Activated naive CD8-positive, alpha-beta T cell treated with anti-CD3 and anti-CD28 coated beads, Interleukin-2, amount 10 ng/mL, durations not matched to agents 7 days and 5 days (primary cell): Measurements from ENCODE around the gene CTCF. TPM values are rescaled to one million over a fixed set of nuclear protein-coding genes. Genes with fewer than 3 reads are reported as not detected.
A peak's percentile ranks its signal among the peaks of the same experiment; 100 is the strongest.

ENCODE experiments used
- ATAC-seq: fragments of 150-1000 bp; cut with Tn5 transposase; one replicate; pipeline ENCODE4 v1.10.0; 2021; ENCODE audit warnings: low read depth, moderate library complexity
- POLR2A ChIA-PET: fragments of 350-600 bp; sonication (Branson Sonifier 250); formaldehyde crosslinking; loops from one replicate; lab custom pipeline; 2021; ENCODE audit warnings: antibody characterized with exemption; lab: Charles Lee
- DNase-seq: peaks from one replicate; pipeline ENCODE4 v3.0.0; 2021
- H3K27ac Mint-ChIP-seq: one replicate; pipeline ENCODE4 v1.8.0; 2022; ENCODE audit warnings: mild to moderate bottlenecking, mixed read lengths
- H3K27me3 Mint-ChIP-seq: one replicate; pipeline ENCODE4 v1.8.0; 2022; ENCODE audit warnings: mild to moderate bottlenecking, moderate library complexity, mixed read lengths
- H3K36me3 Mint-ChIP-seq: one replicate; pipeline ENCODE4 v1.8.0; 2021; ENCODE audit warnings: mild to moderate bottlenecking, mixed read lengths
- H3K4me1 Mint-ChIP-seq: one replicate; pipeline ENCODE4 v1.8.0; 2021; ENCODE audit warnings: mixed read lengths
- H3K4me3 Mint-ChIP-seq: one replicate; pipeline ENCODE4 v1.8.0; 2022; ENCODE audit warnings: mild to moderate bottlenecking, moderate library complexity, mixed read lengths
- H3K9me3 Mint-ChIP-seq: one replicate; pipeline ENCODE4 v1.8.0; 2021; ENCODE audit warnings: mixed read lengths
- total RNA-seq, 2 experiments: library from RNA; stranded (reverse); gene quantifications; one replicate each; pipeline ENCODE4 v1.2.3, GENCODE V29; 2021

Gene CTCF
- total RNA-seq, 2 experiments from 2014 or later, result 69.9 to 72.3 TPM

- no peaks in the 10 kb centered on the region for H3K9me3 Mint-ChIP-seq
- H3K4me1 Mint-ChIP-seq, result peaks cover 7% of the 10 kb centered on the region
- DNase-seq (no peak), ATAC-seq (no peak)
- H3K36me3 Mint-ChIP-seq, result peaks cover 25% of the 10 kb centered on the region
- no peak overlapping the region for H3K27ac Mint-ChIP-seq
- no peaks in the 10 kb centered on the region for H3K27me3 Mint-ChIP-seq
- POLR2A ChIA-PET, result no interaction called here
- no peak overlapping the region for H3K4me3 Mint-ChIP-seq
These were observed 90.3 kb downstream of the CTCF start for GRCh38 chr16:67652578-67653127.

- Mint-ChIP-seq H3K4me1 (peaks cover 7% of the 10 kb centered on the region), H3K4me3 (no peak overlapping the region), H3K9me3 (no peaks in the 10 kb centered on the region), H3K36me3 (peaks cover 25% of the 10 kb centered on the region), H3K27ac (no peak overlapping the region), H3K27me3 (no peaks in the 10 kb centered on the region)
- DNase-seq (no peak), ATAC-seq (no peak)
- POLR2A ChIA-PET, result no interaction called here
These were observed 90.9 kb downstream of the CTCF start for GRCh38 chr16:67653128-67653788.

- Mint-ChIP-seq H3K27me3 (no peaks in the 10 kb centered on the region), H3K27ac (no peak overlapping the region), H3K9me3 (no peaks in the 10 kb centered on the region), H3K4me3 (no peak overlapping the region), H3K36me3 (peaks cover 23% of the 10 kb centered on the region), H3K4me1 (peaks cover 10% of the 10 kb centered on the region)
- POLR2A ChIA-PET, result no interaction called here
- DNase-seq, result no peak
- no peak for ATAC-seq
These were observed 91.6 kb downstream of the CTCF start for GRCh38 chr16:67653789-67654402.

GRCh38 chr16:67654403-67654911 lies 92.1 kb downstream of the CTCF start:
- POLR2A ChIA-PET, result no interaction called here
- H3K4me1 Mint-ChIP-seq, result peaks cover 14% of the 10 kb centered on the region
- DNase-seq, result no peak

GRCh38 chr16:67655363-67655762 lies 93.0 kb downstream of the CTCF start:
- POLR2A ChIA-PET, result interaction anchor here (6.1 kb wide), 1 partner anchor 9 kb away, joined by 72 read pairs; the partner anchor contains the start of gene CARMIL2
- Mint-ChIP-seq H3K4me1 (peaks cover 13% of the 10 kb centered on the region), H3K9me3 (no peaks in the 10 kb centered on the region), H3K27me3 (no peaks in the 10 kb centered on the region), H3K27ac (peak overlapping the region; percentile 1), H3K4me3 (no peak overlapping the region), H3K36me3 (peaks cover 18% of the 10 kb centered on the region)
- no peak for DNase-seq
- ATAC-seq, result no peak

More at GRCh38 chr16:67654403-67654911, 92.1 kb downstream of the CTCF start:
- Mint-ChIP-seq H3K36me3 (peaks cover 20% of the 10 kb centered on the region), H3K27ac (peak overlapping the region; percentile 44), H3K27me3 (no peaks in the 10 kb centered on the region), H3K4me3 (no peak overlapping the region), H3K9me3 (no peaks in the 10 kb centered on the region)
- no peak for ATAC-seq

- H3K27ac Mint-ChIP-seq, result no peak overlapping the region
- peaks cover 14% of the 10 kb centered on the region for H3K4me1 Mint-ChIP-seq
- no peaks in the 10 kb centered on the region for H3K27me3 Mint-ChIP-seq
- no peak overlapping the region for H3K4me3 Mint-ChIP-seq
- ATAC-seq, result no peak
- H3K36me3 Mint-ChIP-seq, result peaks cover 14% of the 10 kb centered on the region
- H3K9me3 Mint-ChIP-seq, result no peaks in the 10 kb centered on the region
- POLR2A ChIA-PET, result interaction anchor here (6.1 kb wide), 1 partner anchor 10 kb away, joined by 72 read pairs; the partner anchor contains the start of gene CARMIL2
- no peak for DNase-seq
These were observed 94.2 kb downstream of the CTCF start for GRCh38 chr16:67656344-67657016.

- Mint-ChIP-seq H3K4me1 (peaks cover 14% of the 10 kb centered on the region), H3K27ac (no peak overlapping the region), H3K36me3 (peaks cover 9% of the 10 kb centered on the region), H3K4me3 (no peak overlapping the region), H3K9me3 (no peaks in the 10 kb centered on the region), H3K27me3 (no peaks in the 10 kb centered on the region)
- no peak for DNase-seq
- ATAC-seq, result no peak
- POLR2A ChIA-PET, result interaction anchor here (1.3 to 6.1 kb wide), 2 partner anchors 11 to 110 kb away, joined by 5 to 72 read pairs; partner anchors contain the start of gene CARMIL2
These were observed 94.8 kb downstream of the CTCF start for GRCh38 chr16:67657017-67657608.

GRCh38 chr16:67657751-67658518 lies 95.6 kb downstream of the CTCF start:
- Mint-ChIP-seq H3K4me1 (peaks cover 14% of the 10 kb centered on the region), H3K9me3 (no peaks in the 10 kb centered on the region), H3K36me3 (peaks cover 7% of the 10 kb centered on the region), H3K4me3 (peak overlapping the region; percentile 8), H3K27me3 (no peaks in the 10 kb centered on the region), H3K27ac (no peak overlapping the region)
- ATAC-seq (no peak), DNase-seq (no peak)
- POLR2A ChIA-PET, result interaction anchor here (1.3 to 6.1 kb wide), 6 partner anchors 7 to 177 kb away, joined by 3 to 72 read pairs (median 6); partner anchors contain the start of genes ATP6V0D1, CARMIL2 and CTCF

- Mint-ChIP-seq H3K4me3 (peak overlapping the region; percentile 92), H3K36me3 (peaks cover 5% of the 10 kb centered on the region), H3K4me1 (peaks cover 14% of the 10 kb centered on the region), H3K27me3 (no peaks in the 10 kb centered on the region), H3K9me3 (no peaks in the 10 kb centered on the region), H3K27ac (peak overlapping the region; percentile 76)
- ATAC-seq, result no peak
- no peak for DNase-seq
- POLR2A ChIA-PET, result interaction anchor here (0.6 to 6.1 kb wide), 12 partner anchors 8 to 471 kb away, joined by 3 to 72 read pairs (median 4); partner anchors contain the start of genes ATP6V0D1, CARMIL2, CTCF and GFOD2
These were observed 96.7 kb downstream of the CTCF start for GRCh38 chr16:67658849-67659674.

GRCh38 chr16:67659675-67660563 lies 97.6 kb downstream of the CTCF start, which contains the start of gene ACD:
Gene ACD, minus strand, starts transcription at chr16:67660260. Its CDS starts 40 bp downstream, at chr16:67660220.
- ATAC-seq (peak; percentile 62), DNase-seq (peak; percentile 99)
- no peaks in the 10 kb centered on the region for H3K27me3 Mint-ChIP-seq
- peak within 1 kb of the TSS; percentile 95 for H3K4me3 Mint-ChIP-seq
- no peaks in the 10 kb centered on the region for H3K9me3 Mint-ChIP-seq
- peak within 1 kb of the TSS; percentile 95 for H3K27ac Mint-ChIP-seq
- POLR2A ChIA-PET, result interaction anchor here (0.5 to 6.1 kb wide), 22 partner anchors 8 to 276 kb away, joined by 3 to 72 read pairs (median 6); partner anchors contain the start of genes ATP6V0D1, CARMIL2, CTCF and GFOD2
- H3K36me3 Mint-ChIP-seq, result peaks cover 5% of the 10 kb centered on the region
- peaks cover 14% of the 10 kb centered on the region for H3K4me1 Mint-ChIP-seq
